ENCODE measurements around the gene ZNF516. TPM values are rescaled to one million over a fixed set of nuclear protein-coding genes. Genes with fewer than 3 reads are reported as not detected.
A peak's percentile ranks its signal among the peaks of the same experiment; 100 is the strongest.

ZNF516 gene
- total and polyA plus RNA-seq, 9 donors: 13.5 to 110 (median 95.2) TPM

DNA sequence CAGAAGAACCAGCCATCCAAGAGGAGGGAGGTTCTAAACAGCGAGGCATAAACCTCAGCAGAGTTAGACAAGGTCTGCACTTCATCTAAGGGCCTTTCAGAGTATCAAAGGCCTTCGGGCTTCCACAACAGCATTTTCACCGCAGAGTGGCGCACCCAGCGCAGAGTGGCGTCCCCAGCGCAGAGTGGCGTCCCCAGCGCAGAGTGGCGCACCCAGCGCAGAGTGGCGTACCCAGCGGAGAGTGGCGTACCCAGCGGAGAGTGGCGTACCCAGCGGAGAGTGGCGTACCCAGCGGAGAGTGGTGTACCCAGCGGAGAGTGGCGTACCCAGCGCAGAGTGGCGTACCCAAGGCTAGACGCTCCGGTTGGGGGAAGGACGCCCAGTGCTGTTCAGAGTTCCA is 137.9 kb downstream of the ZNF516 start:
- WGBS, 3 donors: 91 to 92% (median 91%) methylated on average over 26 of the region's 26 CpGs
- intact Hi-C loops (cut with DNase I): no loop called here
- DNase-seq: no peak
- TF ChIP-seq EP300 (IDR thresholded peaks at IDR 0.05) (no peak), POLR2A (IDR thresholded peaks at IDR 0.05) (no peak)
- TF ChIP-seq, protein P1, sequence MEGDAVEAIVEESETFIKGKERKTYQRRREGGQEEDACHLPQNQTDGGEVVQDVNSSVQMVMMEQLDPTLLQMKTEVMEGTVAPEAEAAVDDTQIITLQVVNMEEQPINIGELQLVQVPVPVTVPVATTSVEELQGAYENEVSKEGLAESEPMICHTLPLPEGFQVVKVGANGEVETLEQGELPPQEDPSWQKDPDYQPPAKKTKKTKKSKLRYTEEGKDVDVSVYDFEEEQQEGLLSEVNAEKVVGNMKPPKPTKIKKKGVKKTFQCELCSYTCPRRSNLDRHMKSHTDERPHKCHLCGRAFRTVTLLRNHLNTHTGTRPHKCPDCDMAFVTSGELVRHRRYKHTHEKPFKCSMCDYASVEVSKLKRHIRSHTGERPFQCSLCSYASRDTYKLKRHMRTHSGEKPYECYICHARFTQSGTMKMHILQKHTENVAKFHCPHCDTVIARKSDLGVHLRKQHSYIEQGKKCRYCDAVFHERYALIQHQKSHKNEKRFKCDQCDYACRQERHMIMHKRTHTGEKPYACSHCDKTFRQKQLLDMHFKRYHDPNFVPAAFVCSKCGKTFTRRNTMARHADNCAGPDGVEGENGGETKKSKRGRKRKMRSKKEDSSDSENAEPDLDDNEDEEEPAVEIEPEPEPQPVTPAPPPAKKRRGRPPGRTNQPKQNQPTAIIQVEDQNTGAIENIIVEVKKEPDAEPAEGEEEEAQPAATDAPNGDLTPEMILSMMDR (IDR thresholded peaks at IDR 0.05): no peak
- Histone ChIP-seq H3K27me3 (no peaks in the 10 kb centered on the region), H3K27ac (no peak overlapping the region), H3K9me3 (no peaks in the 10 kb centered on the region), H3K4me1 (ENCODE audit: insufficient read depth) (peaks cover 1% of the 10 kb centered on the region), H3K36me3 (no peaks in the 10 kb centered on the region), H3K4me3 (no peak overlapping the region)

DNA sequence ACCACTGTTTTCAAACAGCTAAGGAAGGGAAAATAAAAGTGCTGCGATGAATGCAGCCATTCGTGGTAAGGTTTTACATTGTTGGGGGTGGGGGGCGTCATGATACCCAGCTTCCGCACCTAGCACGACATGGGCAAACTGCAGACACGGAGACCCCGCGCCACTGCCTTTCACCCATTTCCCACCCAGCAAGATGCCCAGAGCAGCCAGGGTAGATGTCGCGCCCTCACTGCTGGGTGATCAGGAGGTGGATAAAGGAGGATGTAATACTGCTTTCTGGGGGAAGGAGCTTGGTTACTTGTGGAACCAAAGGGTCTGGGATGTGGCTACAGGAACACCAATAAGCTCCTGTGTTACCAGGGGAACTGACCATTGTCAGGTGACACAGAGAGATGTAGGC is 138.4 kb downstream of the ZNF516 start:
- Histone ChIP-seq H3K4me3 (no peak overlapping the region), H3K27ac (no peak overlapping the region), H3K9me3 (no peaks in the 10 kb centered on the region), H3K36me3 (no peaks in the 10 kb centered on the region), H3K4me1 (ENCODE audit: insufficient read depth) (peaks cover 1% of the 10 kb centered on the region), H3K27me3 (no peaks in the 10 kb centered on the region)
- 92 to 96% (median 94%) methylated on average over 10 of the region's 10 CpGs for WGBS, 3 donors
- TF ChIP-seq, protein P1 (IDR thresholded peaks at IDR 0.05): no peak
- TF ChIP-seq EP300 (IDR thresholded peaks at IDR 0.05): no peak
- no peak for TF ChIP-seq POLR2A (IDR thresholded peaks at IDR 0.05)
- DNase-seq: peak in 1 of 5 donors; percentile 17
- intact Hi-C loops (cut with DNase I): no loop called here

DNA sequence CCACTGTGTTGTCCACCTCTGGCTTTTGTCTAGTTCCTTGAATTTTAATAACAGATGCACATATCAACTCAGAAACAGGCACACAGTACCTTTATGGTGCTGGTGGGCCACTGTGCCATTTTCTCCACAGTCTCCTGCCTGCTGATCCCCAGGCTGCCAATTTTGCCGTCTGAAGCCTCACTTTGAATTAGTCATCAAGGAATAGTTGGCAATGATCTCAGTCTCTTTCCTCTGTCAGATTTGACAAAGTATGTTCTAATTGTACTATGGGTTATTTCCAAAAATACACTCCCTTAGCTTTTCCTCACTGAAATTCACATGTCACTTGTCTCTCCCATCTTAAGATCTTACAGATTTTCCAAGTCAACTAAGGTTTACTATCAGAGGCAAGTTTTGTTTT is 140.7 kb downstream of the ZNF516 start:
- Histone ChIP-seq H3K4me3 (no peak overlapping the region), H3K36me3 (no peaks in the 10 kb centered on the region), H3K4me1 (ENCODE audit: insufficient read depth) (peaks cover 1% of the 10 kb centered on the region), H3K27me3 (no peaks in the 10 kb centered on the region), H3K9me3 (no peaks in the 10 kb centered on the region), H3K27ac (peak overlapping the region in 1 of 2 donors; percentile 3)
- intact Hi-C loops (cut with DNase I): no loop called here
- 4 to 12% (median 7%) methylated on average over 1 of the region's 1 CpG for WGBS, 3 donors
- peak in 4 of 5 donors; percentile 51 to 66 (median 56) for DNase-seq
- TF ChIP-seq EP300 (IDR thresholded peaks at IDR 0.05) (no peak), POLR2A (IDR thresholded peaks at IDR 0.05) (no peak)
- TF ChIP-seq, protein P1 (IDR thresholded peaks at IDR 0.05): no peak

DNA sequence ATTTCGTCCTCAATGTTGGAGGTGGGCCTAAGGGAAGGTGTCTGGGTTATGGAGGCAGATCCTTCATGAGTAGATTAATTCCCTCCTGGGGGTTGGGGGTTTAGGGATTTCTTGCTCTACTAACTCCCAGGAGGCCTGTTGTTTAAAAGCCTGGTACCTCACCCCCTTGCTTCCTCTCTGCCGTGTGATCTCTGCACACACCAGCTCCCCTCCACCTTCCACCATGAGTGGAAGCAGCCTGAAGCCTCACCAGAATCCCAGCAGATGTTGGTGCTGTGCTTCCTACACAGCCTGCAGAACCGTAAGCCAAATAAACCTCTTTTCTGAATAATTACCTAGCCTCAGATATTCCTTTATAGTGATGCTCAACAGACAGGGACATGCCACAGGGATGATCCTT is 141.5 kb downstream of the ZNF516 start:
- Histone ChIP-seq H3K9me3 (no peaks in the 10 kb centered on the region), H3K36me3 (no peaks in the 10 kb centered on the region), H3K4me1 (ENCODE audit: insufficient read depth) (peaks cover 4% of the 10 kb centered on the region), H3K27me3 (no peaks in the 10 kb centered on the region), H3K4me3 (no peak overlapping the region), H3K27ac (peak overlapping the region in 1 of 2 donors; percentile 3)
- intact Hi-C loops (cut with DNase I): no loop called here
- peak in 1 of 5 donors; percentile 14 for DNase-seq
- WGBS, 3 donors: 92 to 100% (median 97%) methylated on average over 3 of the region's 3 CpGs
- no peak for TF ChIP-seq EP300 (IDR thresholded peaks at IDR 0.05)
- no peak for TF ChIP-seq POLR2A (IDR thresholded peaks at IDR 0.05)
- TF ChIP-seq, protein P1 (IDR thresholded peaks at IDR 0.05): no peak
